Stimulated activated CD4-positive, alpha-beta T cell treated with anti-CD3 and anti-CD28 coated beads, TNF-alpha, amount 100 ng/mL, for 4 hours (primary cell): Measurements from ENCODE around the gene SMIM22.

ENCODE experiments used
- DNase-seq, 3 experiments: peaks; one replicate each; pipeline ENCODE4 v3.0.0-alpha.2; 2020; ENCODE audit warnings: low read depth in 3 of 3

The SMIM22 gene

GRCh38 chr16:4795828-4796572, 831 bp downstream of the SMIM22 start:
- no peak for DNase-seq

- DNase-seq: no peak
Measured at GRCh38 chr16:4796982-4797804, 2.0 kb downstream of the SMIM22 start.

- no peak for DNase-seq
Measured at GRCh38 chr16:4797805-4798252, 2.7 kb downstream of the SMIM22 start.

GRCh38 chr16:4798456-4798855, 3.3 kb downstream of the SMIM22 start:
- DNase-seq: no peak

- no peak for DNase-seq
Measured at GRCh38 chr16:4799171-4799855, 4.1 kb downstream of the SMIM22 start.

GRCh38 chr16:4800290-4801041, 5.3 kb downstream of the SMIM22 start:
- no peak for DNase-seq

- no peak for DNase-seq
Measured at GRCh38 chr16:4801051-4801961, 6.1 kb downstream of the SMIM22 start.

- DNase-seq: peak; percentile 49 to 65 (median 56)
Measured at GRCh38 chr16:4801962-4802658, 6.9 kb downstream of the SMIM22 start, which contains the start of gene ROGDI. Gene ROGDI, minus strand, starts transcription at chr16:4802633. Its CDS starts 62 bp downstream, at chr16:4802571.

GRCh38 chr16:4802659-4803287, 7.6 kb downstream of the SMIM22 start:
- peak; percentile 75 to 92 (median 82) for DNase-seq

- no peak for DNase-seq
Measured at GRCh38 chr16:4803401-4803844, 8.3 kb downstream of the SMIM22 start.

GRCh38 chr16:4803898-4804762, 9.0 kb downstream of the SMIM22 start:
- no peak for DNase-seq

GRCh38 chr16:4805231-4805630, 10.1 kb downstream of the SMIM22 start:
- no peak for DNase-seq

- DNase-seq: no peak
Measured at GRCh38 chr16:4806280-4806679, 11.1 kb downstream of the SMIM22 start.

- DNase-seq: no peak
Measured at GRCh38 chr16:4811242-4811641, 16.1 kb downstream of the SMIM22 start.

GRCh38 chr16:4811773-4812172, 16.6 kb downstream of the SMIM22 start:
- DNase-seq: no peak

- no peak for DNase-seq
Measured at GRCh38 chr16:4813251-4814003, 18.3 kb downstream of the SMIM22 start.

- no peak for DNase-seq
Measured at GRCh38 chr16:4814046-4814445, 18.9 kb downstream of the SMIM22 start.
